NCI-H146 treated with DMSO at 0.1 percent for 48 hours (cell line): ENCODE measurements around the gene LPCAT2.

Experiments used
- DNase-seq: peaks from one replicate; lab custom pipeline; 2025; ENCODE audit not compliant: unreplicated experiment; lab: John Stamatoyannopoulos, UW

Gene LPCAT2

GRCh38 chr16:55502801-55503366, 6.0 kb upstream of the LPCAT2 start:
- DNase-seq: no peak

GRCh38 chr16:55503726-55504550, 4.9 kb upstream of the LPCAT2 start:
- DNase-seq: no peak

GRCh38 chr16:55505333-55506015, 3.4 kb upstream of the LPCAT2 start:
- no peak for DNase-seq

- no peak for DNase-seq
Measured at GRCh38 chr16:55506083-55506482, 2.8 kb upstream of the LPCAT2 start.

GRCh38 chr16:55506708-55507107, 2.2 kb upstream of the LPCAT2 start:
- no peak for DNase-seq

GRCh38 chr16:55508271-55508921, 476 bp upstream of the LPCAT2 start:
- no peak for DNase-seq

GRCh38 chr16:55510185-55510805, 1.4 kb downstream of the LPCAT2 start:
- DNase-seq: no peak

GRCh38 chr16:55512941-55513340, 4.1 kb downstream of the LPCAT2 start:
- no peak for DNase-seq

- DNase-seq: no peak
Measured at GRCh38 chr16:55513616-55514015, 4.7 kb downstream of the LPCAT2 start.

GRCh38 chr16:55515111-55515510, 6.2 kb downstream of the LPCAT2 start:
- DNase-seq: no peak

GRCh38 chr16:55521792-55522191, 12.9 kb downstream of the LPCAT2 start:
- DNase-seq: no peak

- DNase-seq: no peak
Measured at GRCh38 chr16:55526441-55526840, 17.6 kb downstream of the LPCAT2 start.

- DNase-seq: no peak
Measured at GRCh38 chr16:55527885-55528284, 19.0 kb downstream of the LPCAT2 start.

GRCh38 chr16:55529018-55529417, 20.1 kb downstream of the LPCAT2 start:
- no peak for DNase-seq

GRCh38 chr16:55530316-55530856, 21.5 kb downstream of the LPCAT2 start:
- DNase-seq: no peak

GRCh38 chr16:55532227-55532626, 23.4 kb downstream of the LPCAT2 start:
- DNase-seq: no peak

- no peak for DNase-seq
Measured at GRCh38 chr16:55534756-55535155, 25.9 kb downstream of the LPCAT2 start.

GRCh38 chr16:55539049-55539448, 30.2 kb downstream of the LPCAT2 start:
- DNase-seq: no peak

- DNase-seq: no peak
Measured at GRCh38 chr16:55539488-55539887, 30.6 kb downstream of the LPCAT2 start.

- no peak for DNase-seq
Measured at GRCh38 chr16:55540221-55540620, 31.3 kb downstream of the LPCAT2 start.
